Spleen (tissue), 11 donors: ENCODE data around the gene DCUN1D3. TPM values are rescaled to one million over a fixed set of nuclear protein-coding genes. Genes with fewer than 3 reads are reported as not detected.

Source experiments
- DNase-seq: peaks from one replicate; pipeline ENCODE4 v3.0.0-alpha.2; 2020
- H3K27ac ChIP-seq, 8 donors: fragments of 200-600 bp; sonication (generic) in 7 of 8; 1 replicate in 4 of 8; 2 replicates in 4 of 8; pipeline versions ENCODE4 v1.5.0 to v1.8.0; 2016 to 2021; ENCODE audit warnings: inconsistent platforms in 4 of 8, mild to moderate bottlenecking in 4 of 8, moderate library complexity in 1 of 8
- H3K27me3 ChIP-seq, 7 donors: fragments of 200-600 bp; sonication (generic) in 6 of 7; replicated peaks in 1 of 7; 1 replicate in 4 of 7; 2 replicates in 3 of 7; pipeline versions ENCODE4 v1.5.0 to v1.8.0; 2016 to 2021; ENCODE audit warnings: inconsistent platforms in 3 of 7, mild to moderate bottlenecking in 1 of 7
- H3K36me3 ChIP-seq, 6 donors: fragments of 200-600 bp; sonication (generic) in 5 of 6; 1 replicate in 4 of 6; 2 replicates in 2 of 6; pipeline versions ENCODE4 v1.5.0 to v1.8.0; 2016 to 2021; ENCODE audit warnings: inconsistent platforms in 2 of 6
- H3K4me1 ChIP-seq, 6 donors: fragments of 200-600 bp; sonication (generic) in 5 of 6; 1 replicate in 3 of 6; 2 replicates in 3 of 6; pipeline versions ENCODE4 v1.5.0 to v1.8.0; 2016 to 2021; ENCODE audit warnings: inconsistent platforms in 3 of 6
- H3K4me3 ChIP-seq, 8 donors: fragments of 200-600 bp; sonication (generic) in 7 of 8; 1 replicate in 4 of 8; 2 replicates in 4 of 8; pipeline versions ENCODE4 v1.5.0 to v1.8.0; 2016 to 2021; ENCODE audit warnings: inconsistent platforms in 4 of 8, mild to moderate bottlenecking in 4 of 8, moderate library complexity in 2 of 8
- H3K9me3 ChIP-seq, 8 donors: fragments of 200-600 bp; sonication (generic) in 7 of 8; 1 replicate in 4 of 8; 2 replicates in 4 of 8; pipeline versions ENCODE4 v1.5.0 to v1.8.0; 2016 to 2021; ENCODE audit warnings: inconsistent platforms in 4 of 8
- POLR2A ChIP-seq, 3 donors: fragments of 450-650 bp; IDR thresholded peaks; one replicate each; pipeline ENCODE4 v1.5.1; 2017; ENCODE audit warnings: antibody characterized with exemption in 3 of 3, mild to moderate bottlenecking in 1 of 3
- POLR2AphosphoS5 ChIP-seq, 3 donors: sonication (generic); formaldehyde crosslinking; IDR thresholded peaks; one replicate each; pipeline ENCODE4 v1.5.1; 2017; ENCODE audit warnings: antibody characterized with exemption in 3 of 3
- WGBS, 5 donors: extraction: QIAGEN DNeasy Blood & Tissue Kit in 3 of 5; methylation state at CpG; one replicate each; pipeline versions ENCODE4 v1.1.5 to v1.1.7; 2013 to 2018; 5-methylcytosine and 5-hydroxymethylcytosine counted together
- intact Hi-C: fragments of 100-400 bp; cut with DNase I; formaldehyde crosslinking; loops from one replicate; pipeline ENCODE4 v1.15.0; 2023; ENCODE audit warnings: low total_unique reads
- polyA plus RNA-seq, 3 donors: library from polyadenylated mRNA; stranded (reverse); fragments of 200-250 nt; gene quantifications; one replicate each; pipeline ENCODE4 v1.2.1, GENCODE V29; 2013
- total RNA-seq, 7 donors: library from RNA; depleted of rRNA in 3 of 7; stranded (reverse); fragments of >200 nt in 3 of 7; fragmentation: NEBNext Ultra II Directional in 4 of 7; extraction: Animal tissue kit (Norgen Biotek cat#: 25700) in 4 of 7; gene quantifications; one replicate each; pipeline versions ENCODE4 v1.1.0 to v1.2.1, GENCODE V29; 2016 to 2021
- TF ChIP-seq, protein P1 (sequence below), 11 experiments: fragments of 200-600 bp in 7 of 11; fragments of 450-650 bp in 4 of 11; sonication (generic) in 4 of 11; IDR thresholded peaks in 8 of 11; conservative IDR thresholded peaks in 3 of 11; 1 replicate in 7 of 11; 2 replicates in 4 of 11; pipeline versions ENCODE4 v1.4.0 to v1.8.0; 2016 to 2021; ENCODE audit warnings: antibody characterized with exemption in 11 of 11, inconsistent platforms in 4 of 11, mild to moderate bottlenecking in 1 of 11
- donor health status: healthy with polysubstance abuse.
- donor health status: DM: no; HTN: no; CAD: no; lungs with moderate emphysema.
- donor health status: DM: no; HTN: no; CAD: no.
- donor health status: Bipolar disorder and iron deficiency.
- donor health status: healthy.
- donor health status: DM: no; HTN: no; CAD: no.
- donor health status: DM: yes; HTN: yes; CAD: no.

Gene DCUN1D3
- total and polyA plus RNA-seq, 10 donors: 1.0 to 13.7 (median 7.8) TPM

DNA sequence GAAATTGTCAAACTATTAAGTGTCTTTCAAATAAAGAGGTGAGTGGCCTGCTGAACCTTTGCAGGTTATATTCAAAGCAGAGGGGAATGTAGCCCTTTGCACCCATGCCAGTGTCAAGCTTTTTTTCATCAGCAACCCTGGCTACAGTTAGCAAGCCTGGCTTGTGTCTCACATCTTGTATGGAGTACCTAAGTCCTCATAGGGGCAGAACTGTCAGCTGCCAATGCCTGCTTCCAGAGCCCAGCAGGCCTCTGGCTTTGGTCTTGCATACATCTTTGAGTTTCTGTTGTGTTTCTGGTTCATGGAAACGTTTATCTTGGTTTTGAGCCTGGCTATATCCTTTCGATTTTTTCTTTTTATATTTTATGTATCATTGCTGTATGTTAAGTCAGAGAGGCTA, 67.1 kb downstream of the DCUN1D3 start:
- 90 to 94% (median 91%) methylated on average over 2 of the region's 2 CpGs for WGBS, 5 donors

DNA sequence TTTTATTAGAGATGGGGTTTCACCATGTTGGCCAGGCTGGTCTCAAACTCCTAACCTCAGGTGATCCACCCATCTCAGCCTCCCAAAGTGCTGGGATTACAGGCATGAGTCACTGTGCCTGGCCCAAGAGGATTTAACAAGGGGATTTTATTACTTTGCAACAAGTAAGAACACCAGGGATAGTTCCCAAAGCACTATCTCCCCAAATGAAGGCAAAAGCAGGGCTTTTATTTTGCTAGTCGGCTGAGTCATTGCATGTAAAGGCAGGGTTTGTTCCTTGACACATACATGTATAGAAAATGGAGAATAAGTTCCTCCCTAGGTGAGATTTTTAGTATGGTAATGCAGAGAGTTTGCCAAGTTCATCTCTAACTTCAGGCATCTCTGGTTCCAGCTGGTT, 69.8 kb downstream of the DCUN1D3 start:
- intact Hi-C loops: no loop called here
- Histone ChIP-seq H3K4me1 (no peaks in the 10 kb centered on the region), H3K9me3 (peaks cover 0 to 14% (median 5%) of the 10 kb centered on the region in 8 donors), H3K27ac (no peak overlapping the region), H3K36me3 (peaks cover 0 to 49% (median 0%) of the 10 kb centered on the region in 6 donors), H3K27me3 (no peaks in the 10 kb centered on the region), H3K4me3 (no peak overlapping the region)
- WGBS, 5 donors: 92 to 96% (median 93%) methylated on average over 1 of the region's 1 CpG
- TF ChIP-seq POLR2A (IDR thresholded peaks at IDR 0.05) (no peak), POLR2AphosphoS5 (IDR thresholded peaks at IDR 0.05) (no peak)
- TF ChIP-seq, protein P1, sequence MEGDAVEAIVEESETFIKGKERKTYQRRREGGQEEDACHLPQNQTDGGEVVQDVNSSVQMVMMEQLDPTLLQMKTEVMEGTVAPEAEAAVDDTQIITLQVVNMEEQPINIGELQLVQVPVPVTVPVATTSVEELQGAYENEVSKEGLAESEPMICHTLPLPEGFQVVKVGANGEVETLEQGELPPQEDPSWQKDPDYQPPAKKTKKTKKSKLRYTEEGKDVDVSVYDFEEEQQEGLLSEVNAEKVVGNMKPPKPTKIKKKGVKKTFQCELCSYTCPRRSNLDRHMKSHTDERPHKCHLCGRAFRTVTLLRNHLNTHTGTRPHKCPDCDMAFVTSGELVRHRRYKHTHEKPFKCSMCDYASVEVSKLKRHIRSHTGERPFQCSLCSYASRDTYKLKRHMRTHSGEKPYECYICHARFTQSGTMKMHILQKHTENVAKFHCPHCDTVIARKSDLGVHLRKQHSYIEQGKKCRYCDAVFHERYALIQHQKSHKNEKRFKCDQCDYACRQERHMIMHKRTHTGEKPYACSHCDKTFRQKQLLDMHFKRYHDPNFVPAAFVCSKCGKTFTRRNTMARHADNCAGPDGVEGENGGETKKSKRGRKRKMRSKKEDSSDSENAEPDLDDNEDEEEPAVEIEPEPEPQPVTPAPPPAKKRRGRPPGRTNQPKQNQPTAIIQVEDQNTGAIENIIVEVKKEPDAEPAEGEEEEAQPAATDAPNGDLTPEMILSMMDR (IDR thresholded peaks at IDR 0.05 in 8 of 11, conservative IDR thresholded peaks at IDR 0.05 in 3 of 11): no peak
- DNase-seq: no peak

More for the DNA sequence above, 67.1 kb downstream of the DCUN1D3 start:
- no peak overlapping the region for H3K4me3 ChIP-seq
- intact Hi-C loops: no loop called here
- peaks cover 0 to 33% (median 21%) of the 10 kb centered on the region in 8 donors for H3K9me3 ChIP-seq
- H3K36me3 ChIP-seq: peaks cover 0 to 52% (median 0%) of the 10 kb centered on the region in 6 donors
- no peak overlapping the region for H3K27ac ChIP-seq
- no peaks in the 10 kb centered on the region for H3K27me3 ChIP-seq
- peaks cover 0 to 1% (median 0%) of the 10 kb centered on the region in 6 donors for H3K4me1 ChIP-seq
- TF ChIP-seq POLR2AphosphoS5 (IDR thresholded peaks at IDR 0.05) (no peak), POLR2A (IDR thresholded peaks at IDR 0.05) (no peak)
- TF ChIP-seq, protein P1 (IDR thresholded peaks at IDR 0.05 in 8 of 11, conservative IDR thresholded peaks at IDR 0.05 in 3 of 11): no peak
- no peak for DNase-seq

DNA sequence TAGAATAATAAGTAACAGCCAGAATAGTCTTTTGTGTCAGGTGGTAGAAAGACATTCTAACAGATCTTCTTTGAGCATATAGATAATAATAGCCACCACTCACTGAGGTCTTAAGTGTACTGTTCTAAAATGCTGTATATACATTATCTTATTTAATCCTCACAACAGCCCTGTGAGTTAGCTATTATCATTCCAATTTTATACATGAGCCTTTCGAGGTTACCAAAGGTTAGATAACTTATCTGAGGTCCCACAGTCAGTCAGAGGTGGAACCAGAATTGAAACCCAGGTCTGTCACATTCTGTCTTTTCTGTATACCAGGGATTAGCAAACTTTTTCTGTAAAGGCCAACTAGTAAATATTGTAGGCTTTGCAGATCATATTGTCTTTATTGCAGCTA, 70.6 kb downstream of the DCUN1D3 start:
- H3K27me3 ChIP-seq: no peaks in the 10 kb centered on the region
- intact Hi-C loops: no loop called here
- no peaks in the 10 kb centered on the region for H3K4me1 ChIP-seq
- WGBS, 5 donors: 95 to 100% (median 98%) methylated on average over 1 of the region's 1 CpG
- peaks cover 0 to 50% (median 0%) of the 10 kb centered on the region in 6 donors for H3K36me3 ChIP-seq
- H3K27ac ChIP-seq: no peak overlapping the region
- no peak overlapping the region for H3K4me3 ChIP-seq
- peaks cover 0 to 6% (median 1%) of the 10 kb centered on the region in 8 donors for H3K9me3 ChIP-seq
- DNase-seq: no peak
- TF ChIP-seq, protein P1 (IDR thresholded peaks at IDR 0.05 in 8 of 11, conservative IDR thresholded peaks at IDR 0.05 in 3 of 11): no peak
- TF ChIP-seq POLR2AphosphoS5 (IDR thresholded peaks at IDR 0.05) (no peak), POLR2A (IDR thresholded peaks at IDR 0.05) (no peak)

DNA sequence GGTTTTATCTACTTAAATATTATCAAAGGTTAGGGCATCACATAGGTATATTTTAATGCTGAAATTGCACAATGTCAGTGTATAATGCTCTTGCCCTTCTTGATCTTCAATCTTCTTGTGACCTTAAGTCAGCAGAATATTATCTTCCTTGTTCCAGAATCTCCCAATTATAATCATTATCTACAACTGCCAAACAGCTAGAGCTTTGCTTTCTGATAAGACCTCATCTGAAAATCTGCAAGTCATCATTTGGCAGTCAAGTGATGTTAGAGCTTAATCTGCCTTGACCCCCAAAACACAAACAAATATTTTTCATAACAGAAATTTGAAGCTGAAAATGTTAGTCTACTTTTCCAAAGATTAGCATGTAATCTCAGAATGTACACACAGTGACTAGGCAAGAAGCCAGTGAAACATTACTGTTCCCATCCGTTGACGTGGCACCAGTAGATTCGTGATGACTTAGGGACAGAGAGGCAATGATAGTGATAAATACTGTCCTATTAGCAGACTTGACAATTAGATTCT, 74.1 kb downstream of the DCUN1D3 start:
- Histone ChIP-seq H3K4me1 (peaks cover 0 to 8% (median 0%) of the 10 kb centered on the region in 6 donors), H3K27me3 (no peaks in the 10 kb centered on the region), H3K27ac (no peak overlapping the region), H3K4me3 (no peak overlapping the region), H3K36me3 (peaks cover 0 to 34% (median 0%) of the 10 kb centered on the region in 6 donors), H3K9me3 (no peaks in the 10 kb centered on the region)
- WGBS, 5 donors: 67 to 94% (median 81%) methylated on average over 3 of the region's 3 CpGs
- TF ChIP-seq POLR2A (IDR thresholded peaks at IDR 0.05) (no peak), POLR2AphosphoS5 (IDR thresholded peaks at IDR 0.05) (no peak)
- TF ChIP-seq, protein P1 (IDR thresholded peaks at IDR 0.05 in 8 of 11, conservative IDR thresholded peaks at IDR 0.05 in 3 of 11): no peak
- DNase-seq: no peak
- intact Hi-C loops: no loop called here
